Mesenteric fat pad (tissue), 1 donor: ENCODE data around the gene KRTAP10-2. TPM values are rescaled to one million over a fixed set of nuclear protein-coding genes. Genes with fewer than 3 reads are reported as not detected.

Experiments used
- DNase-seq: peaks from one replicate; pipeline ENCODE4 v3.0.0-alpha.2; 2020; ENCODE audit warnings: low spot score
- total RNA-seq: library from RNA; stranded (reverse); fragmentation: NEBNext Ultra II Directional; extraction: Animal tissue kit (Norgen Biotek cat#: 25700); gene quantifications from one replicate; pipeline ENCODE4 v1.2.1, GENCODE V29; 2021
- donor health status: DM: yes; HTN: yes; CAD: no.

The KRTAP10-2 gene
- total RNA-seq, 1 donor from 2014 or later: not detected

DNA sequence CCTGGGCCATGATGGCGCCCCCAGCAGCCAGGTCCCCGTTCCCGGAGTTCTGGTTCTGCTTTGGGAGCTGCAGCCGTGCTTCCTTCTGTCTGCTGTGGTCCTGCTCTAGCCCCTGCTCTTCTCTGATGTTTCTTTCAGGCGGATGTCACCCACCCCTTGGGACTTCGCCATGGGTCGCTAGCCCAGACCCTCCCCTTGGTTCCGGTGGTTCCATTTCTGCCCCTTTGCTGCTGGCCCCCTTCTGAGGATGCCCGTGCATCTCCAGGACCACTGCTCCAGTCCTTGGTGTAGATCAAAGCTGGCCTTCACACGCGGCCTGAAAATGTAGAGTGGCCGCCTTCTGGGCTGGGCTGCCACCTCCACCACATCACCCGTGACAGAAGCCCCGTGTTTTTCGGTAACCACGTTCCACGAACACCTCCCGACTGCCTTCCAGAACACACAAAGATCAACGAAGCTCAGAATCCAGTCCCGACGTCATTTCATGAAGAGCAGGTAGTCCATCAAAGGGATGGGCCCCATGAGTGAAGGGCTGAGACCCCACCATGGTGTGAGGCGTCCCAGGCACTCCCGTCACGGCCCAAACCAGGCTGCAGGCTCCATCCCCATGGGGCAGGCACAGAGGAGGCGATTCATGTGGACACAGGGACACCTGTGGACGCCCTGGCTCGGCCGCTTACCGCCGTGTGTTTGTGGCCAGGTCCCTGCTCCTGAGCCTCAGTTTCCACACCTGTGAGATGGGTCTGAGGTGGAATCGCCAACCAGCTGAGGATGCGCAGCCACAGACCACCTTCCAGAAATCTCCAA lies 35.7 kb downstream of the KRTAP10-2 start:
- no peak for DNase-seq

- DNase-seq: no peak
Observed at GRCh38 chr21:44514746-44515358, 36.5 kb downstream of the KRTAP10-2 start.

- no peak for DNase-seq
Observed at GRCh38 chr21:44514218-44514520, 37.1 kb downstream of the KRTAP10-2 start.

DNA sequence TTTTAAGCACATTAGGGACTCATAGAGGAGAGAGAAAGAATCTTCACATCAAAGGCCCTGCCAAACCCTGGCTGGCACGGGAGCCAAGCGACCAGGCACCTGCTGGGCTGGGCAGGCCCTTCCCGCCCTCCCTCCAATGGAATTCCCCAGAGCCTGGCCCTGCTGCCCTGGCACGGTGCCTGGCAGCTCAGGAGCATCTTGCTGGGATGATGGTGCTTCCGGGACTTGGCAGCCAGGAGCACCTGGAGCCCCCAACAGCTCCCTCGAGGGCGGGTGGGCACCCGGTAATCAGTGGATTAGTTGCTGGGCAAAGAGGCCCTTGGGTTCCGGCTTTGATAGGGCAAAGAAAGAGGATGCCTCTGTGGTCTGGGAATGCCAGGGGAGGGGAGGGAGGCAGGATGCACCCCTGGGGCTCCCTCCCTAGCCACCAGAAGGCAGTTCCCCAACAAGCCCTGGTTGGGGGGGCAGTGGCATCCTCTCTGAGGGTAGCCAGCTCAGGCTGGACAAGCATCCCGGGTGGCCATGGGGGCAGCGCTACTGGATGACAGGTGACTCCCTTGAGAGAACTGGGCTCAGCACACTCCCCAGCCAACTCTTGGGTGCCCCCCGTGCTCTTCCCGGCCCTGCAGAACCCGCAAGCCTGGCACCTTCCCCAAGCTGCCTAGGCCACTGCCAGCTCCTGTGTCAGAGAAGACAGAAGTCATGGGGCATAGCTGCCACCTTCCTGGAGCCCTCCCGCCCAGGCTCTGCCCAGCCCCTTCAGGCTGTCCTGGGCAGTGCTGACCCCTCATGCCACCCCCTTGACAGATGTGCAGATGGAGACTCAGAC lies 37.7 kb downstream of the KRTAP10-2 start:
- DNase-seq: no peak

DNA sequence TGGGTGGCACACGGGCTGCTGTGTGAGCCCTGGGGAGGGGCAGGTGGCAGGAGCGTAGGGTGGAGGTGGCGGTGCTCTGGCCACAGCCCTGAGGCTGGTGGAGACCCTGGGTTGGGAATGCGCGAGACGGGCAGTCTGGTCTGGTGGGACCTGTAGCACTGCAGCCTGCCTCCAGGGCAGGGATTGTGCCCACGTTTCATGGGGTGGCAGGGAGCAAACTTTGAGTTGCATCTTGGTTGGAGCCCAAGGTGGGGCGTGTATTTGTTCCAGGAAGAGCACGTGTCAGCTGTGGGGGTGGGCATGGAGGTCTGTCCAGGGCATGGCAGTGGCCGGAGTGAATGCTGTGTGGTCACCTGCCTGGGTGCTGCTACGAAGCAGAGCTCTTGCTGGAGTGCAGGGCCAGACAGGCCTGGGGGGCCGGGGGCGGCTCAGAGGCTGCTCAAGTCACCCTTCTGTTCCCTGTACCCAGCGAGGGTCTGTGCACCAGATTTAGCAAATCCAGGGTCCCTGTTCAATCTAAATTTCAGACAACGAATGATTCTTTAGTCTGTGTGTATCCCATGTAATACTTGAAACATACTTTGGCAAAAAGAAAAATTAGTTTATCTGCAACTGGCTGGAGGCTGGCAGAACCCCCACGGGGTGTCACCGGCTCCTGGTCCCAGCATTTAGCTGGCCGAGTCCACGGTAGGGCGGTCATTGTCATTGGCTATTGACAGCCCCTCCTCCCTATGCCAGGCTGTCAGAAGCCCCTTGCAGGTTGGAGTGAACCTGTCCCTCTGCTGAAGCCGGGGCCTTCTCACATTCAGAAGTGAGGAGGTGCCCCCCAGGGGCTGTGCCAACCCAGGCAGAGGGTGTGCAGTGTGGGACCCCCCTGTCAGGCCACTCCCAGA lies 38.6 kb downstream of the KRTAP10-2 start:
- no peak for DNase-seq

- DNase-seq: no peak
Observed at GRCh38 chr21:44511938-44512275, 39.4 kb downstream of the KRTAP10-2 start.

DNA sequence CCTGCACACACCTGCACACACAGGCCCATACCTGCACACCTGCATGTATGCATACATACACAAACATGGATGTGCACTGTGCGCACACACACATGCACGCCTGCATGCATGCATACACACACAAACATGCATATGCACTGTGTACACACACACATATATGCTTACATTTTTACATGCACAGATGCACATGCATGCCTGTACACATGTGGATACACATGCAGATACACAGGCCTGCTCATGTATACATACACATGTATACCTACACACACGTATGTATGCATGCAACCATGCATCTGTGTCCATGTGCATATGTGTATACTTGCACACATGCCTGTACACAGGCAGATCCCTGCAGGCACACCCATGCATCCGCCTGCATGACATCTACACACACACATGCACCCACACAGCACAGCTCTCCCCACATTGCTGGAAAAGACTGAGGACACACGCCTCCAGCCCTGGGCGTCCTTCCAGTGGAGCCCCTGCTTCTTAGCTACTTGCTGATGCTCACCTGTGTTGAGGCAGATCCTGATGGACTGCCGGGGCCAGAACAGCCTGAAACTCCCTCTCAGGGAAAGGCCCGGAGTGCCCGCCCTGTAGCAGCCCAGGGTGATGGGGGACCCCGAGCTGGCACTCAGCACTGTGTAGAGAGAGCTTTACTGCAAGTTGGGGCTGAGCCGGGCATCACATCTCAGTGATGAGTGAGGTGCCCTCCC lies 39.9 kb downstream of the KRTAP10-2 start:
- no peak for DNase-seq

DNA sequence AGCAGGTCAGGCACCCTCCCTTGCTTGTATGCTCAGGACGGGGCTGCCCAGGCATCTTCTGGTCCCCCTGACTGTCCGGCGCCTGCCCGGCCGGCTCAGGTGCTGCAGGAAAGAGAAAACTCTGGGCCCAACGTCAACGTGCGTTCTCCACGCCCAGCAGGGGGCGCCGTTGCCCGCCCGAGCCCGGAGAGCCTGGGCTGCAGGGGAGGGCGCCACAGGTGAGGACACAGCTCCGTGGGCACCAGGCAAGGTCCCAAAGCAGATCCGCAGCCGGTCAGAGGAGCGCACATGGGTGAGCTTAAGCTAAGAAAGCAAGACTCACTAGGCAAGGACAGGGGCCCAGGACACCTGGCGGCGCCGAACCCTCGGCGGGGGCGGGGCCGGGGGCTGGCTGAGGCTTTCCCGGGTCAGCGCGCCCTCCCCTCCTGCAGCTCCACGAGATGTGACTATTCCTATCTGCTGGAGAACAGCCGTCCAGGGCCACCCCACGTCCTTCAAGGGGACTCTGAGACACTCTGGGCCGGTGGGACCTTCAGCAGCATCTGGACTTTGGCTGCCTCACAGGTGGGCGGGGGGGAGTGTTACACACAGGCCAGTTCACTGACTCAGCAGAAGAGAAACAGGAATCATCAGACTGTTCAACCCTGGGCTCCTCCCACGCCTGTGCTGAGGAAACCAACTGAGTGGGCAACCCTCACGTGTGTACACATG lies 40.6 kb downstream of the KRTAP10-2 start:
- DNase-seq: no peak

DNA sequence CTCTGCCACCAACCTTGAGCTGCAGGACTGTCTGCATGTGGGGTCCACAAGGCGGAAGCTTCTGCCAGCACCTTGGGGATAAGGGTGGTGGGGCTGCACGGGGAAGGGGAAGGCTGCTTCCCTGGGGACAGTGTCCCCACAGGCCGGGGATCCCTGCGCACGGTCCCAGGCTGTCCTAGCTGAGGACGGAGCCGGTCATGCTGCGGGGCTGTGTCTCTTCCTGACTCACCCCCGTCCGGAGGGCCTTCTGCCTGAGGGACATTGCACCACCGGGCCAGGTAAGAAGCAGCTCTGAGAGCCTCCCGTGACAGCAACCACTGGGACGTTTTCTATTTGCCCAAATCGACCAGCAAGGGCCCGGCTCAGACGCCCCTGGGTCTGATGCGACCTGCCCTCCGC lies 41.2 kb downstream of the KRTAP10-2 start:
- DNase-seq: no peak

GRCh38 chr21:44509539-44509938 lies 41.8 kb downstream of the KRTAP10-2 start:
- no peak for DNase-seq

- no peak for DNase-seq
Observed at GRCh38 chr21:44508711-44509445, 42.4 kb downstream of the KRTAP10-2 start.

- no peak for DNase-seq
Observed at GRCh38 chr21:44508426-44508710, 42.9 kb downstream of the KRTAP10-2 start.

DNA sequence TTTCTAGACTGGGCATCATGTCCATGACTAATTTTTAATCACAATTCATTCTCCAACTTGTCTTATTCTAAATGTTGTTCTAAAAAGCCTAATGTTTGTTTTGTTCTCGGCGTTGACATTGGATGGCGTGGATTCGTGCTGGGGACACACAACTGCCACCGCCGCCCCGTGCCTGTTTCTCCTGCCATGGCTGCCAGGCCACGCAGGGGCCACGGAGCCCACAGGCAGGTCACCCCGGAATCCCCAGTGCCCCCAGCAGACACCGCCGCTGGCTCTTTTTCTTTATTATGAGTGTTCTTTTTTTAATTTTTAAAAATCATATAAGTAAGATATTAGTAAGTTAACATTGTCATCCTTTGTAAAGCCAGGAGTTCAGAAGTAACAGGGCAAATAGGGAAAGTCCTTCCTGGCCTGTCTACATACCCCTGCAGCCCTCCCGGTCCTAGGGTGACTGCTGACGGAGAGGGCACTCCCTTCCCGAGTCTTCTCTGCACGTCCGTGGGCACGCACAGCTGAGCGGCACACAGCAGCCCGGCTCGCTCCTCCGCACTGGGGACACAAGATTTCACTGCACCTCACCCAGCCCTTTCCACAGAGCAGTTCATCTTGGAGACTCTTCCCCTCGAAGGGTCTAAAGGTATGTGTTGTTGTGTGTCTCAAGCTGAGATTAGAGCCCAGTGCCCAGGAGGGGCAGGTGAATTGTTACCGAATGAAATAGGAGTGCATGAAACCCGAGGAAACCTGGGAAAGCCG lies 43.5 kb downstream of the KRTAP10-2 start:
- no peak for DNase-seq

- no peak for DNase-seq
Observed at GRCh38 chr21:44506279-44507255, 44.7 kb downstream of the KRTAP10-2 start.

DNA sequence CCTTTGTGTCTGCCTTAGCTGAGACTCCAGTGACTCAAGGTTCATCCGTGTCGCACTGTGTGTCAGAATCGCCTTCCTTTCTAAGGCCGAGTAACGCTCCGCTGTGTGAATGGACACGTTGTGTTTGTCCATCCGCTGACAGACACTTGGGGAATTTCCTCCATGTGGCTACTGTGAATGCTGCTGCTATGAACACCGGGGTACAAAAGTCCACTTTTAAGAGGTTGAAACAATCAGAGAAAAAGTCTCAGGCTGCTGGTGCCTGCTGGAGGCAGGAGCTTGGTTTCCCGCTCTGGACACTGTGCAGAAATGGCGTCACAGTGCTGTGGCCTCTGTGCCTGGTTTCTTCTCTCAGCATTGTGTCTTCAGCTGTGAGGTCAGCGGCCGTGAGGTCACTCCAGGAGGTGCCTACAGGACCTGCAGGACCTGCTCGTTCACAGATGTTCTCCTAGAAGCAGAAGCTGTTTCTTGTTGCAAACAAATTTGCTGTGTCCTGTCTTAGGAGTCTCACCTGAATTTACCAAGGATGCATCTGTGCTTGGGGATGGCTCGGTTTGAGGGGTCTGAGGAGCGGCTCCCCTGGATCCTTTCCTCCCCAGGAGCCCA lies 45.5 kb downstream of the KRTAP10-2 start:
- DNase-seq: no peak

DNA sequence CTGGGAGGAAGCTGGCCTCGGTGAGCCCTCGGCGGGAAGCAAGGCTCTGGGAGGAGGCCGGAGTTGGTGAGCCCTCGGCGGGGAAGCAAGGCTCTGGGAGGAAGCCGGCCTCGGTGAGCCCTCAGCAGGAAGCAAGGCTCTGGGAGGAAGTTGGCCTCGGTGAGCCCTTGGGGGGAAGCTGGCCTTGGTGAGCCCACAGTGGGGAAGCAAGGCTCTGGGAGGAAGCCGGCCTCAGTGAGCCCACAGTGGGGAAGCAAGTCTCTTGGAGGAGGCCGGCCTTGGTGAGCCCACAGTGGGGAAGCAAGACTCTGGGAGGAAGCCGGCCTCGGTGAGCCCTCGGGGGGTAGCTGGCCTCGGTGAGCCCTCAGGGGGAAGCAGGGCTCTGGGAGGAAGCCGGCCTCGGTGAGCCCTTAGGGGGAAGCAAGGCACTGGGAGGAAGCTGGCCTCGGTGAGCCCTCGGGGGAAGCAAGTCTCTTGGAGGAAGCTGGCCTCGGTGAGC lies 47.4 kb downstream of the KRTAP10-2 start:
- DNase-seq: no peak
